ENCODE results near the gene SLAIN2. TPM values are rescaled to one million over a fixed set of nuclear protein-coding genes. Genes with fewer than 3 reads are reported as not detected.

Gene SLAIN2
- total and polyA plus RNA-seq, 2 of the 4 experiments (the other 2 are of a cell fraction) = 23.3 to 53.0 TPM

- no peak overlapping the region for H3K18ac ChIP-seq (ENCODE audit: low read depth, low read length)
- no peak overlapping the region for H4K5ac ChIP-seq (ENCODE audit: low read depth, low read length)
- ChIA-PET CTCF (no interaction called here), POLR2A (ENCODE audit: unreplicated experiment) (no interaction called here)
- H3K14ac ChIP-seq (replicated peaks; ENCODE audit: low read depth, low read length) = no peak overlapping the region
- no peak overlapping the region for H4K8ac ChIP-seq (ENCODE audit: low read depth in 2 of 2, low read length in 2 of 2)
- no peak overlapping the region for H3K23ac ChIP-seq (ENCODE audit: low read depth, low read length)
- ATAC-seq (ENCODE audit: low read depth) = no peak
- peaks cover 2% of the 10 kb centered on the region; the same call in 1 of the 2 replicates for H3K9me3 ChIP-seq (ENCODE audit: control insufficient read depth, insufficient read depth, low read length)
- no peaks in the 10 kb centered on the region for H3K9me1 ChIP-seq (ENCODE audit: insufficient read depth, low read length)
- H3K79me1 ChIP-seq (ENCODE audit: low read depth in 1 of 2, low read length in 2 of 2) = no peaks in the 10 kb centered on the region
- H4K91ac ChIP-seq (ENCODE audit: insufficient read depth, low read depth, low read length) = no peak overlapping the region
- H3K4ac ChIP-seq (ENCODE audit: low read depth, low read length) = no peak overlapping the region
- no peak overlapping the region for H2BK15ac ChIP-seq (ENCODE audit: low read depth, low read length)
- in situ Hi-C loops (cut with MboI; ENCODE audit: low sequenced_read_pairs) (no loop called here), dilution Hi-C loops (cut with HindIII; ENCODE audit: low sequenced_read_pairs, unreplicated experiment) (no loop called here), intact Hi-C loops (cut with micrococcal nuclease) (no loop called here)
- no peaks in the 10 kb centered on the region for H3K36me3 ChIP-seq (ENCODE audit: control insufficient read depth, insufficient read depth, low read length)
- H2AK5ac ChIP-seq (ENCODE audit: low read depth, low read length) = no peak overlapping the region
- TF ChIP-seq MAFK (IDR thresholded peaks at IDR 0.05; ENCODE audit: low read depth, low read length) (no peak), RAD21 (IDR thresholded peaks at IDR 0.05; ENCODE audit: low read length) (no peak), USF2 (IDR thresholded peaks at IDR 0.05; ENCODE audit: low read depth, low read length) (no peak), NFE2L2 (IDR thresholded peaks at IDR 0.05; ENCODE audit: low read depth, low read length) (no peak), CTCF (conservative IDR thresholded peaks at IDR 0.05; ENCODE audit: low read depth, low read length) (no peak), BHLHE40 (IDR thresholded peaks at IDR 0.05; ENCODE audit: low read depth, low read length) (no peak), RFX5 (IDR thresholded peaks at IDR 0.05; ENCODE audit: low read depth, low read length) (no peak), SMC3 (IDR thresholded peaks at IDR 0.05; ENCODE audit: low read depth, low read length) (no peak), CEBPB (IDR thresholded peaks at IDR 0.05; ENCODE audit: low read depth, low read length) (no peak), FOS (IDR thresholded peaks at IDR 0.05; ENCODE audit: low read depth, low read length) (no peak), RCOR1 (IDR thresholded peaks at IDR 0.05; ENCODE audit: insufficient replicate concordance, low read length) (no peak), MXI1 (IDR thresholded peaks at IDR 0.05; ENCODE audit: borderline replicate concordance, low read depth, low read length) (no peak)
- no peak overlapping the region for H2AFZ ChIP-seq (replicated peaks; ENCODE audit: low read length, poor library complexity)
- H2BK5ac ChIP-seq (ENCODE audit: low read depth, low read length, poor library complexity, severe bottlenecking) = no peak overlapping the region
- no peak for DNase-seq
- no peak overlapping the region for H3K9ac ChIP-seq (ENCODE audit: low read depth, low read length)
- H3K4me2 ChIP-seq (ENCODE audit: low read depth, low read length) = no peak overlapping the region
- H2BK120ac ChIP-seq (ENCODE audit: low read depth, low read length) = no peak overlapping the region
- no peak overlapping the region for H3K56ac ChIP-seq (ENCODE audit: extremely low read depth, insufficient read depth, low read length)
- H3K27ac ChIP-seq (ENCODE audit: insufficient read depth, low read length) = no peak overlapping the region
- no peaks in the 10 kb centered on the region for H3K4me1 ChIP-seq (ENCODE audit: control insufficient read depth, insufficient read depth, low read length)
- 45% methylated on average over 1 of the region's 5 CpGs; no CpG with 5 or more reads in 1 of the 2 experiments for WGBS, 2 experiments (ENCODE audit: extremely low coverage in 2 of 2, insufficient read length in 1 of 2)
- no peak overlapping the region for H2BK20ac ChIP-seq (ENCODE audit: low read depth, low read length)
- peaks cover 6% of the 10 kb centered on the region for H3K27me3 ChIP-seq (ENCODE audit: control insufficient read depth, insufficient read depth, low read length)
- no peaks in the 10 kb centered on the region for H4K20me1 ChIP-seq (ENCODE audit: insufficient read depth, low read length)
- no peak overlapping the region for H2AK9ac ChIP-seq (replicated peaks; ENCODE audit: low read depth, low read length, poor library complexity)
- no peak overlapping the region for H3K4me3 ChIP-seq (ENCODE audit: insufficient read depth, low read depth, low read length)
- no TSS peak for BruUV-seq (replicated peaks)
Observed at GRCh38 chr4:48467891-48468290, 126.6 kb downstream of the SLAIN2 start.
